Measurements from ENCODE around the gene SLC49A4. TPM values are rescaled to one million over a fixed set of nuclear protein-coding genes. Genes with fewer than 3 reads are reported as not detected.

SLC49A4 gene
- total RNA-seq, 4 donors from 2014 or later, result 21.2 to 25.7 (median 24.1) TPM

DNA sequence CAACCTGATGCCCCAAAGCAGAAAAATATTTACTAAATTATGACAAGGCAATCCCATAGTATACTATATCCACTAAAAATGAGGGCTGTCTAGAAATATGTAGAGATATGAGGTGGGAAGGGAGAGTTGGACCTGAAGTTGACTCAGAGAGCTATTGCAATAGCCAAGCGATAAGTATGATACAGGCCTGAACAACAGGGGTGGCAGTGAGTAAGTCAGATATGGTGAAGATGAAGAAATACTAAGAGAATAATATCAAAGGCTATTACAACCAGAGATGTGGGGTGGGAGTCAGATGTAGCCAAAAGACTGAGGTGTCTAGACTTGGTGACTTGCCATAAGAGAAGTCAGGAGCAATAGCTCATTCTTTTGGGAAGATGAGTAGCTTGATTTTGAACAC is 10.4 kb upstream of the SLC49A4 start:
- H3K4me1 ChIP-seq, result peaks cover 0 to 11% (median 8%) of the 10 kb centered on the region in 4 donors
- 93% methylated on average over 1 of the region's 1 CpG for WGBS
- no peak for DNase-seq (ENCODE audit: extremely low spot score)
- H3K36me3 ChIP-seq, result no peaks in the 10 kb centered on the region
- no peak overlapping the region for H3K27ac ChIP-seq (replicated peaks in 1 of 4)
- no peak overlapping the region for H3K4me3 ChIP-seq
- intact Hi-C loops (cut with DNase I), result no loop called here
- no peaks in the 10 kb centered on the region for H3K27me3 ChIP-seq
- TF ChIP-seq, protein P1, sequence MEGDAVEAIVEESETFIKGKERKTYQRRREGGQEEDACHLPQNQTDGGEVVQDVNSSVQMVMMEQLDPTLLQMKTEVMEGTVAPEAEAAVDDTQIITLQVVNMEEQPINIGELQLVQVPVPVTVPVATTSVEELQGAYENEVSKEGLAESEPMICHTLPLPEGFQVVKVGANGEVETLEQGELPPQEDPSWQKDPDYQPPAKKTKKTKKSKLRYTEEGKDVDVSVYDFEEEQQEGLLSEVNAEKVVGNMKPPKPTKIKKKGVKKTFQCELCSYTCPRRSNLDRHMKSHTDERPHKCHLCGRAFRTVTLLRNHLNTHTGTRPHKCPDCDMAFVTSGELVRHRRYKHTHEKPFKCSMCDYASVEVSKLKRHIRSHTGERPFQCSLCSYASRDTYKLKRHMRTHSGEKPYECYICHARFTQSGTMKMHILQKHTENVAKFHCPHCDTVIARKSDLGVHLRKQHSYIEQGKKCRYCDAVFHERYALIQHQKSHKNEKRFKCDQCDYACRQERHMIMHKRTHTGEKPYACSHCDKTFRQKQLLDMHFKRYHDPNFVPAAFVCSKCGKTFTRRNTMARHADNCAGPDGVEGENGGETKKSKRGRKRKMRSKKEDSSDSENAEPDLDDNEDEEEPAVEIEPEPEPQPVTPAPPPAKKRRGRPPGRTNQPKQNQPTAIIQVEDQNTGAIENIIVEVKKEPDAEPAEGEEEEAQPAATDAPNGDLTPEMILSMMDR (IDR thresholded peaks at IDR 0.05), result no peak
- no peak for TF ChIP-seq EP300 (IDR thresholded peaks at IDR 0.05)
- no peak for TF ChIP-seq POLR2AphosphoS5 (IDR thresholded peaks at IDR 0.05)
- no peak for TF ChIP-seq POLR2A (IDR thresholded peaks at IDR 0.05; ENCODE audit: low read depth)
- no peaks in the 10 kb centered on the region for H3K9me3 ChIP-seq

DNA sequence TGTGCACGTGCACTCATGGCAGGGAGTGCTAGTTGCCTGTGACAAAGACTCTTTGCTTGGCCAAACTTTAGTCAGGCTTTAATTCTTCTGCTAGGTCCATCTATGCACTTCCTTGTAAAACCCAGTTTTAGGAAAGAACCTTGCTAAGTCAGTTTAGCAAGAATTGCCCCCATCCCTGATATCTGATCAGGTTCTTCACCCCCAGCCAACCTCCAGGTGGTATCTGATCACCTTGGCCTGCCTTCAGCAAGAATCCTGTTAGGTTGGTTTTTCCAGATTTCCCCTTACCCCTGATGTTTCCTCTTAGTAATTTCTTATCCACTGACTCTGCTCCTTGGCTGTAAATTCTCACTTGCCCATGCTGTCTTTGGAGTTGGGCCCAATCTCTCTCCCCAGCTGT is 9.6 kb upstream of the SLC49A4 start:
- TF ChIP-seq POLR2A (IDR thresholded peaks at IDR 0.05; ENCODE audit: low read depth) (no peak), EP300 (IDR thresholded peaks at IDR 0.05) (no peak), POLR2AphosphoS5 (IDR thresholded peaks at IDR 0.05) (no peak)
- TF ChIP-seq, protein P1 (IDR thresholded peaks at IDR 0.05), result no peak
- no peaks in the 10 kb centered on the region for H3K9me3 ChIP-seq
- no peak overlapping the region for H3K27ac ChIP-seq (replicated peaks in 1 of 4)
- no peaks in the 10 kb centered on the region for H3K27me3 ChIP-seq
- no peaks in the 10 kb centered on the region for H3K36me3 ChIP-seq
- WGBS, result 81% methylated on average over 1 of the region's 1 CpG
- no peak for DNase-seq (ENCODE audit: extremely low spot score)
- intact Hi-C loops (cut with DNase I), result no loop called here
- peaks cover 0 to 15% (median 8%) of the 10 kb centered on the region in 4 donors for H3K4me1 ChIP-seq
- H3K4me3 ChIP-seq, result no peak overlapping the region

DNA sequence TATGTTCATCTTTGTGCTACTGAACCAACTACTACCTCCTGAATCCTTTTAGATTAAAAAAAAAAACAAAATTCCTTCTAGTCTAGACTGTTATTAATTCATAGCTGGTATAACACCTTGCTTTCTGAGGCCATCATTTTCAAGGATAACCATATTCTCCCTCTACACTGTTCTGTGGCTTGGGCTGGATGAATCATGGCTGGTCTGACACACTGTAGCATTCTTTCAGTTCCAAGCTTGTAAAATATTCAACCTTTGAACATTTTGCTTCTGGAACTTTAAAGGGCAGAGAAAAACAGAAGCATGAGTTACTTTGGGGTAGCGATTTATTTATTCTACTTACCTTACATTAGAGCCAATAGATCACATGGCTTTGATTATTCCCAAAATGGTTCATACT is 8.8 kb upstream of the SLC49A4 start:
- no peaks in the 10 kb centered on the region for H3K36me3 ChIP-seq
- TF ChIP-seq EP300 (IDR thresholded peaks at IDR 0.05) (no peak), POLR2AphosphoS5 (IDR thresholded peaks at IDR 0.05) (no peak), POLR2A (IDR thresholded peaks at IDR 0.05; ENCODE audit: low read depth) (no peak)
- TF ChIP-seq, protein P1 (IDR thresholded peaks at IDR 0.05), result no peak
- no peak overlapping the region for H3K27ac ChIP-seq (replicated peaks in 1 of 4)
- intact Hi-C loops (cut with DNase I), result no loop called here
- peaks cover 0 to 15% (median 8%) of the 10 kb centered on the region in 4 donors for H3K4me1 ChIP-seq
- no peak overlapping the region for H3K4me3 ChIP-seq
- 68% methylated on average over 1 of the region's 1 CpG for WGBS
- DNase-seq (ENCODE audit: extremely low spot score), result no peak
- no peaks in the 10 kb centered on the region for H3K27me3 ChIP-seq
- no peaks in the 10 kb centered on the region for H3K9me3 ChIP-seq

- Histone ChIP-seq H3K27ac (replicated peaks in 1 of 4) (no peak overlapping the region), H3K9me3 (no peaks in the 10 kb centered on the region), H3K36me3 (no peaks in the 10 kb centered on the region), H3K27me3 (no peaks in the 10 kb centered on the region), H3K4me1 (peaks cover 0 to 22% (median 16%) of the 10 kb centered on the region in 4 donors), H3K4me3 (no peak overlapping the region)
- TF ChIP-seq EP300 (IDR thresholded peaks at IDR 0.05) (no peak), POLR2A (IDR thresholded peaks at IDR 0.05; ENCODE audit: low read depth) (no peak), POLR2AphosphoS5 (IDR thresholded peaks at IDR 0.05) (no peak)
- TF ChIP-seq, protein P1 (IDR thresholded peaks at IDR 0.05), result no peak
- no peak for DNase-seq (ENCODE audit: extremely low spot score)
- intact Hi-C loops (cut with DNase I), result no loop called here
- WGBS, result 90% methylated on average over 2 of the region's 2 CpGs
Measured at GRCh38 chr3:122787872-122788271, 7.0 kb upstream of the SLC49A4 start.
